ENCODE data around the gene KATNAL1.

KATNAL1 gene

DNA sequence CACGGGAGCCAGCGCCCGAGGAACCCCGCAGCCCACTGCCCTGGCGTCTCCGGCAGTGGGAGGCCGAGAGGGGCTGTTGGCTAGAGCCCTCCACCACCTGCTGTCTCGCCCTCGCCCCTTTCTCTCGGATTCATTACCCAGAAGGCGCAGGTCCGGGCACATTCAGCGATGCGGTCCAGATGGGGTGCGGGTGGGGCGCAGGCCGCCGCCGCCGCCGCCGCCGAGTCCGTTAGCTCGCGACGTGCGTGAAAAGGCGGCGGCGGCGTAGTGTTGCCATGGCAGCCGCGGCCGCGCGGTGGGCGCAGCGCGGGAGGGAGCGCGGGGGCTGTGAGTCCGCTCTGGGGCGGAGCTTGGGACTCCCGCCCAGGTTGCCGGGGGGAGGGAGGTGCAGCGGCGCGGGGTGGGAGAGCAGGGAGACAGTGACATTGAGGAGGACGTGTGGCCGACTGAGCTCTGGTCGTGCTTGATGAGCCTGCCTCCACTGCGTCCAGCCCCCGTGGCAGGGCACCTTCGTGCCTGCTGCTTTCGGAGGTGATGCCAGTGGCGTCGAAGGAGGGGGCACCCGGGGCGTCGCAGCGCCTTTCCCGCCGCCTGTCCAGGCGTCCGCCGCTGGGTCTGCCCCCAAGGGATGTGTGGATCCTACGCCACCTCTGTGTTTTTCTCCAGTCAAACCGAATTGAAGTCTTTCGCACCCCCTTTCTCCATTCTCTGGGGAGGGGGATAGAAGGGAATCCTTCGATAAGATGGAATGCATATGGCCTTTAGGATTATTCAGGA is at the start of gene KATNAL1:
TSS of gene KATNAL1 (minus strand) at position 358 of the 777 bp plus-strand sequence. CDS start 23,774 bp downstream, outside the sequence.
- DNase-seq = peak; percentile 52 to 59

DNA sequence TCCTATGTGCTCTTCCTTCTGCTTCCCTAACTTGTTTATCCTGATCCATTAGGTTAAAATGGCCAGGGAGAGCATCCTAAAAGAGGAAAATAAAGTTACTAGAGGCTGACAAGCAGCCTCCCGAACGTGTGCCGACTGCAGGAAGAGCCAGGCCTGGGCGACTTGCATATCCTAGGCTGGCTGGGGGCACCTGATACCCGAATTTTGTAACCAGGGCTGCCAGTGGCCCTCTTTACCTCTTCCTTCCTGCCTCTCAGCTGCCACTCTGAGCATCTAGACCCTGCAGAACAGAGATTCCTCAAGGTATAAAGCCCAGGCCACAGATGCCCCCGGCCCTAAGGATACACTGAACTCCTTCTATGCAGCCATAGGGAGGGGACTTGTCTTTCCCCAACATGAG is 48.5 kb upstream of the KATNAL1 start:
- no peak for DNase-seq

DNA sequence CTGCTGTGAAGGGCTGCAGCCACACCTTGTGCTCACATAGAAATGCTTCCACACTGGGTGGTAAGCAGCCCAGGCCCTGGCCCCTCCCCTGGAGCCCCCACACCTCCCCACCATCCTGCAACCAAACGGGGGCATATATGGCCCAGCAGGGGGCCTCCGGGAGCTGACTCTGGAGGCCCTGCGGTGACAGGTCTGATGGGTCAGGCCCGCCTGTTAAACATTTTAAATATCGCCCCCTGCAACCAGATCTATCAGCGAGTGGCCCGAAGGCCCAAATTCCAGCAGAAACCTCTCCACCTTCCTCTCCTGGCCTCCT is 48.0 kb upstream of the KATNAL1 start:
- DNase-seq = no peak

- DNase-seq = no peak
Observed at GRCh38 chr13:30354493-30355383, 47.4 kb upstream of the KATNAL1 start.

DNA sequence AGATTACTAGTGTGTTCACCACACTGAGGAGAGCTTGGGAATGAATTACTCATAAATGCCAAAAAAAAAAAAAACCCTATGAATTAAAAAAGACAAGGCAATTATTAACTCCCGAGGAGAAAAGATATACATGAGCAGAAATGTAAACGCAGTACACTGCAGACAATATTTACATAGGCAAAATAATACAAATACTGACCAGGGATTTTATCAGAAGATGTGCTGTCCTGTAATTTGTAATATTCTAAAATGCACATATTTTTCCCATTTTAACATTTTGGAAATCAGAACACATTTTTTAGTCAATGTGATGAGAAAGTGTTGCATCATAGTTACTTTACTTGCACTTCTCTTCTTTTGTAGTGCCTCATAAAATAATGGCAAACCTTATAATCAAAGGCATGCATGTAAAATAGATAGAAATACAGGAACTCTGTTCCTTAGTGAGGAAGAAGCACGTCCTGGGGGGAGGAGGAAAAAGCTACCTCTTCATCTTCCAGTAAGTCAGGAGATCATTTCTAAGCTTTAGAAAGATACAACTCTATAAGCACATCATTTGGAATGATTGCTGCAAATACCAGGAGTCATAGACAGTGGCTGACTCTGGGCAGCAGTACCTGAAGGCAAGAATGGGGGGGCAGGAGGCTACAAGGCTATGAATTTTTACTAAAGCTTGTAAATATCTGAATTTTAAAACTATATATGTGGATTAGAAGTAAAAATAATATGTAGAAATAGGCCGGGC is 46.3 kb upstream of the KATNAL1 start:
- DNase-seq = no peak

GRCh38 chr13:30353060-30353459 is 45.7 kb upstream of the KATNAL1 start:
- no peak for DNase-seq

DNA sequence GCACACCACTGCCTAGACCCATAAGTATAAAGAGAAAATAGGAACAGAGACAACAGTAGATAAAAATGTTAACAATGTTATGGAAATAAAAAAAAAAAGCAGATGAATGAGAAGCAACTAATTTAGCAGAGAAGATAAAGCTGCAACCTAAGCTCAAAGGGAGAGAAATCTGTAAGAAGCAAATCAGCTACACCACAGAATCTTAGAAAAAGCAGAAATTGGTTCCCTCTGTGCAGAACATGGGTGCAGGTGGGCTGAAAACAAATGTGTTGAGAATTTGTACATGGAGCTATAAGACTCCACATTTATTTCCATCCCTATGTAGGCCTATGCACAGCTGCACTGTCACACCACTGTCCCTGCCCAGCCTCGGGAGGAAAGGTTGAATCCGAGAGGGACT is 44.8 kb upstream of the KATNAL1 start:
- no peak for DNase-seq

DNA sequence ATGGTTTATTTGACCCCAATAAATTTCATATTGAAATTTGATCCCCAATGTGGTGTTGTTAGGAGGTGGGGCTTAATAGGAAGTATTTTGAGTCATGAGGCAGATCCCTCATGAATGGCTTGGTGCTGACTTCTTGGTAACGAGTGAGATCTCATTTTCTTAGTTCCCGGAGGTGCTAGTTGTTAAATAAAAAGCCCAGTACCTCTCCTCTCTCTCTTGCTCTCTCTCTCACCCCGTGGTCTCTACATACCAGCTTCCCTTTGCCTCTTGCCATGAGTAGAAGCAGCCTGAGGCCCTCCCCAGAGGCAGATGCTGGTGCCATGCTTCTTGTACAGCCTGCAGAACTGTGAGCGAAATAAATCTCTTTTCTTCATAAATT is 39.4 kb upstream of the KATNAL1 start:
- DNase-seq = no peak

GRCh38 chr13:30346153-30346788 is 38.9 kb upstream of the KATNAL1 start:
- peak; percentile 19 to 44 for DNase-seq

GRCh38 chr13:30345426-30346100 is 38.2 kb upstream of the KATNAL1 start:
- DNase-seq = no peak

GRCh38 chr13:30341815-30342570 is 34.6 kb upstream of the KATNAL1 start:
- no peak for DNase-seq

DNA sequence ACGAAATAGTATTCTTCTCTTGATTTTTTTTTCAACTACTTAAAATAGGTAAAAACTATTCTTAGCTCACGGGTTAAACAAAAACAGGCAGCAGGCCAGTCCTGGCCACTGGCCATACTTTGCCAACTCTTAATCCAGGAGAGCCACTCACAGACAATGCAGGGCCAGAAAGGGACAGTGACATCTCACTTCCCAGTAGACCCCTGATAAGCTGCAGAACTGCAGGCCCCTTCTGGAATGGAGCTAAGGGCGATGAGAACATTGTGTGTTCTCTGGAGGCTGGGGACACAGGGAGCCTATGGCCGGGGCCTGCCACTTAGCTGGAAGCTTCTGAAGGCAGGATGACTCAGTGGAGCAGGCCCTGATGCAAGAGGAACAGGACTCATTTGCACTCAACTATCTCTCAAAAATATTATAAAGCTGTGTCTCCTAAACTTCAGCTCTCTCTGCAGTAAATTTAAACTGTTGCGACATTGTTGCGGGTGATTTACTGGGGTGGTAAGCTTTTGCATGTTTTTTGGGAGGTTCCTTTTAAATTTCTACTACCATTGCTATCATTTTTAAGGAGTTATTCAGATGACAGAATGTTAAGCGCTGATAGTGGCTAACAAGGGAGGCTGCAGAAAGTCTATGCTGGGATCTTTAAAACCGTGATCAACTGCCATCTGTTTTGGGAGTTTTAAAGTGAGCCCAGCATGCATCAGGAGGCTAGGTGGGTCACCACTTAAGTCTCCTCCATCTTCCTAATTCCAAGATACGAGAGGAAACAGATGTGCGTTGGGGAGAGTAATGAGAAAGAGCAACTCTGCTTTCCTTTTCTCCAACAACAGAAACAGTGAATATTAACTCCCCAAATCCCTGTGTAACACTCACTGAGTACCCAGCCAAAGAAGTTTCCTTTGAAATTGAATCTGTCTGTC is 33.2 kb upstream of the KATNAL1 start:
- DNase-seq = no peak

DNA sequence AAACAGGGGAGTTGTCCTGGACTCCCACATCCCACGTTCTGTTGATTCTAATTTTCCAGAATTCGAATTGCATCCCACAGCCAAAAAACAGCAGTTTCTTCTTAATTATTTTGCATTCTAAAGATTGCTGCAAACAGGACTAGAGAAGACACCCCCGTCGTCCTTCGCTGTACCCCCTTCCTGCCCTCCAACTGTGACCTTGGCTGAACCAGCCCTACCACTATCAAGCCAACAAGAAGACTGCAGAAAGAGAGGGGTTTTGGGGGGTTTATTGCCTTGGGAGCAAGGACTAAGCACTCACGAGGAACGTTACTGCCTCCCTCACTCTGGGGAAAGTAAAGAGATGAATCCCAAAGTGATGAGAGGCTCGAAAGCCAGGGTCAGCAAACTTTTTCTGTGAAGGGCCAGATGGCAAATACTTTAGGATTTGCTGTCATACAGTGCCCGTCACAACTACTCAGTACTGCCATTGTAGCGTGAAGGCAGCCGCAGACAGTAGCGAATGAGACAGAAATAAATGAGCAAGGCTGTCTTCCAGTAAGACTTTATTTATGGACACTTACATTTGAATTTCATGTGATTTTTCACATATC is 32.5 kb upstream of the KATNAL1 start:
- no peak for DNase-seq

DNA sequence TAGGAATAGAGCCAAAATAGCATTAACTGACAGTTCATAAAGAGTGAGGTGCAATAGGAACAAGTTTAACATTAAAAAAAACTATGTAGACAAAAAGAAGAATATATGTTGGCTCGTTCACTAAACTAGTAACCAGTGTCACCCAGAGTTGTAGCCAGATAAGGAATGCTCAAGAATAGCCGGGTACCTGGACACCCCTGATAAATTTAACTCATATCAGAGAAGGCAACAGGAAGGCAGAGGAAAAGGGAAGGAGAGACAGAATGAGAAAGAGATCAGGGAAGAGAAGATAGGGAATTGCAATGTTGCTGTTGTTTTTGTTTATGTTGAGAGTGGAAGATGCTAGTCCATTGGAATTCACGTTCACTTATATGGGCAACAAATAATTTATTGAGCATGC is 31.6 kb upstream of the KATNAL1 start:
- DNase-seq = no peak

GRCh38 chr13:30338331-30338851 is 31.0 kb upstream of the KATNAL1 start:
- no peak for DNase-seq

GRCh38 chr13:30337061-30337610 is 29.8 kb upstream of the KATNAL1 start:
- DNase-seq = no peak

GRCh38 chr13:30334663-30335386 is 27.5 kb upstream of the KATNAL1 start:
- peak in 1 of 2 donors; percentile 23 for DNase-seq

GRCh38 chr13:30333616-30334015 is 26.3 kb upstream of the KATNAL1 start:
- DNase-seq = no peak

Measured in stimulated activated CD4-positive, alpha-beta T cell treated with anti-CD3 and anti-CD28 coated beads, Interleukin-2, amount 100 ng/mL, for 48 hours (primary cell).